GM12865 (cell line): ENCODE data around the gene SCLT1.

Experiments used
- DNase-seq: peaks from one replicate; pipeline ENCODE4 v3.0.0; 2010; ENCODE audit warnings: low read depth
- H3K4me3 ChIP-seq: 2 replicates; pipeline ENCODE4 v1.5.1; 2011; ENCODE audit warnings: mild to moderate bottlenecking, low read depth, low read length, control low read depth
- CTCF ChIP-seq: IDR thresholded peaks from 2 replicates; pipeline ENCODE4 v1.5.1; 2011; ENCODE audit warnings: low read length, control low read depth, low read depth, inconsistent platforms; ENCODE audit not compliant: insufficient read depth; ENCODE audit errors: missing control alignments

Gene SCLT1

GRCh38 chr4:128871948-128872347 is 221.4 kb downstream of the SCLT1 start:
- DNase-seq = no peak
- no peak for TF ChIP-seq CTCF
- H3K4me3 ChIP-seq = no peak overlapping the region

- TF ChIP-seq CTCF = no peak
- DNase-seq = no peak
- H3K4me3 ChIP-seq = no peak overlapping the region
These were observed 223.4 kb downstream of the SCLT1 start for GRCh38 chr4:128869776-128870509.

DNA sequence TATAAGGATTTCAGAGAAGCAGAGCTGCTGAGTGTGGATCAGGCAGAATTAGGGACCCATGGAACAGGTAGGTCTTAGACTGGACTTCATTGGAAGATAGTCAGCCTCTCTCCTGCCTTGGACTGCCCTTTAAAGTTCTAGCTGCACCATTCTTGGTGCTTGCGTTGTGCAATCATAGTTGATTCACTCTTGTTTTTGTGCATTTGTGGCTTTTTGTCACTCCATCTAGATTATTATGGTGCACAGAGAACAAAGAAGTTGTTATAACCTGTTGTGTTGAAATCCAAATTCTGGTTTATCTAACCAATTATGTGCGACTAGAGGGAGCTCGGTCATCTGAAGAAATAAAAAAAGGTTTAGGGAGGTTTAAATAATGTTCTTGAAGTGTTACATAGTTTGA is 224.6 kb downstream of the SCLT1 start:
- no peak overlapping the region for H3K4me3 ChIP-seq
- no peak for DNase-seq
- TF ChIP-seq CTCF = no peak

- no peak for DNase-seq
- no peak overlapping the region for H3K4me3 ChIP-seq
- TF ChIP-seq CTCF = no peak
These were observed 226.6 kb downstream of the SCLT1 start for GRCh38 chr4:128866691-128867090.

DNA sequence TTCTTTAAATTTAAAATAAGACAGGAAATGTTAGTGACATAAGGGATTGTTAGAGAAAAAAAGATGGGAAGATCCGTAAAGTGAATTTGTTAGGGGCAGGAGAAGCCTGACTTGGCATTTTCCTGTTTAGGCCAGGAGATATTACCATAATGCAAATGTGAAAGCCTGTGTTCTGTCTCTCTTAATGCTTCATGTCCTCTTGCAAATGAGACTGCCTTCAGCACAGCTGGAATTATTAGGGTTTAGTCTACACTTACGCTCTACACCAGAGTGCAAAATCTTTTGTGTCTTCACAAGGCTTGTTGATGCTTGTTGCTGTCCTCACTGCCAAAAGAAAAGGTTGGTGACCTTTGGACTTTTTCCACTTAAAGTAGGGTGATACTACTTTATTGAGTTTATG is 227.1 kb downstream of the SCLT1 start:
- no peak for TF ChIP-seq CTCF
- DNase-seq = no peak
- H3K4me3 ChIP-seq = no peak overlapping the region

GRCh38 chr4:128865132-128865531 is 228.2 kb downstream of the SCLT1 start:
- no peak overlapping the region for H3K4me3 ChIP-seq
- TF ChIP-seq CTCF = no peak
- no peak for DNase-seq
